SU-DHL-6 (cell line): ENCODE data around the gene APC2.

Source experiments
- H2AFZ ChIP-seq: fragments of 200-600 bp; sonication (generic); 2 replicates; pipeline ENCODE4 v1.6.1; 2014; ENCODE audit warnings: low read depth, mild to moderate bottlenecking, moderate library complexity, mixed read lengths, antibody characterized with exemption, low read length; ENCODE audit not compliant: severe bottlenecking
- H3F3A ChIP-seq: fragments of 200-600 bp; shearing (Covaris generic); 2 replicates; pipeline ENCODE4 v1.6.0; 2016; ENCODE audit warnings: antibody characterized with exemption, mild to moderate bottlenecking; ENCODE audit not compliant: insufficient read depth
- H3K27ac ChIP-seq: fragments of 200-600 bp; sonication (generic); 2 replicates; pipeline ENCODE4 v1.5.1; 2016; ENCODE audit warnings: low read depth, mild to moderate bottlenecking, low read length, moderate library complexity, mixed read lengths
- H3K27me3 ChIP-seq: fragments of 200-600 bp; sonication (generic), shearing (Covaris generic); 2 replicates; pipeline ENCODE4 v1.6.0; 2014; ENCODE audit warnings: mild to moderate bottlenecking, low read length
- H3K36me3 ChIP-seq: fragments of 200-600 bp; sonication (generic); 2 replicates; pipeline ENCODE4 v1.6.1; 2014; ENCODE audit warnings: mild to moderate bottlenecking, low read length, mixed read lengths
- H3K4me2 ChIP-seq: fragments of 300-600, 200-600 bp; shearing (Covaris generic), sonication (generic); 2 replicates; pipeline ENCODE4 v1.6.0; 2014; ENCODE audit warnings: low read length, low read depth, mild to moderate bottlenecking; ENCODE audit not compliant: poor library complexity, severe bottlenecking
- H3K4me3 ChIP-seq: fragments of 200-600 bp; sonication (generic); 2 replicates; pipeline ENCODE4 v1.5.1; 2014; ENCODE audit warnings: antibody characterized with exemption, low read length, mild to moderate bottlenecking, mixed read lengths; ENCODE audit not compliant: insufficient read depth, poor library complexity, severe bottlenecking
- H3K79me2 ChIP-seq: fragments of 200-600 bp; sonication (generic); 2 replicates; pipeline ENCODE4 v1.6.1; 2014; ENCODE audit warnings: mild to moderate bottlenecking, low read length, moderate library complexity; ENCODE audit not compliant: insufficient read depth
- H3K9ac ChIP-seq: fragments of 200-600 bp; sonication (generic); 2 replicates; pipeline ENCODE4 v1.7.0; 2014; ENCODE audit warnings: mild to moderate bottlenecking, low read length
- H3K9me2 ChIP-seq: fragments of 200-600 bp; sonication (generic); replicated peaks from 2 replicates; pipeline ENCODE4 v1.6.1; 2014; ENCODE audit warnings: low read length; ENCODE audit not compliant: insufficient read depth
- H3K9me3 ChIP-seq: fragments of 200-600 bp; sonication (generic); 2 replicates; pipeline ENCODE4 v1.6.1; 2014; ENCODE audit warnings: low read length, mixed read lengths; ENCODE audit not compliant: insufficient read depth
- H4K20me1 ChIP-seq: fragments of 200-600 bp; sonication (generic); 2 replicates; pipeline ENCODE4 v1.6.1; 2014; ENCODE audit warnings: low read depth, mild to moderate bottlenecking, antibody characterized with exemption, low read length, moderate library complexity, mixed read lengths
- CTCF ChIP-seq: fragments of 200-600 bp; sonication (generic); IDR thresholded peaks from one replicate; pipeline ENCODE4 v1.5.1; 2017; ENCODE audit warnings: antibody characterized with exemption, mild to moderate bottlenecking, low read length, moderate library complexity; ENCODE audit not compliant: insufficient read depth, poor library complexity, severe bottlenecking
- EZH2phosphoT487 ChIP-seq: fragments of 200-600 bp; sonication (generic), shearing (Covaris generic); conservative IDR thresholded peaks from 2 replicates; pipeline ENCODE4 v1.6.1; 2018; ENCODE audit warnings: mild to moderate bottlenecking, antibody characterized with exemption, low read length, moderate library complexity, mixed read lengths

The APC2 gene

DNA sequence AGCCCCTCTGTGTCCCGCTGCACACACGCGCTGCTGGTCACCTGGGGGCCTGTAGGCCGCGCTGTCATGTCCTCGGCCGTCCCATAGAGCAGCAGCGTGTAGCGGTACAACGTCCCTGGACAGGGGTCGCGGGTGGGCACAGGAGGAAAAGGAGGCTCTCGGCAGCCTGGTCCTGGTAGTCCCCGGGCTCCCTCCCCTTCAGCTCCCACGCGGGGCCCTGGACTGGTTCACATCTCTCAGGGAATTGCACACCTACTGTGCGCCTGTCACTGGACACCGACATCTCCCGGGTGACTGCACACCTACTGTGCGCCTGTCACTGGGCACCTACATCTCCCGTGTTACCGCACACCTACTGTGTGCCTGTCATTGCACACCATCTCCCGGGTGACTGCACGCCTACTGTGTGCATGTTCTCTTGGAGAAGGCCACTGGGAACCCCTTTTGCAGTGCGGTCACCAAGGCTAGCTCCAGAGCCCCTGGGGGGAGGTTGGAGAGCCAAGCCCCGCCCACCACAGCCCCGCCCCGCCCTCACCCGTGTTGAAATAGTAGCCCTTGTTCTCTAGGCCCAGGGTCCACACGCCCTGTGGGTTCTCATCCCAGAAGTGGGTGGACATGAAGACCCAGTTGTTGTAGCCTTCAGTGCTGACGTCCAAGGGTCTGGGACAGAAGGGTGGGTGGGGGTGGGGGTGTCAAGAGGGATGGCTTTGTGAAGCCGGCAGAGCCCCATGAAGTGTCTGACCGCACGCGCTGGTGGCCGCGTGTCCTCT, 32.6 kb downstream of the APC2 start:
- H3K36me3 ChIP-seq = no peaks in the 10 kb centered on the region
- H3K79me2 ChIP-seq = peaks cover 10% of the 10 kb centered on the region
- H3K27ac ChIP-seq = no peak overlapping the region
- no peaks in the 10 kb centered on the region for H3K9me3 ChIP-seq
- no peaks in the 10 kb centered on the region for H3K27me3 ChIP-seq
- no peak overlapping the region for H3K9ac ChIP-seq
- H4K20me1 ChIP-seq = no peaks in the 10 kb centered on the region
- TF ChIP-seq EZH2phosphoT487 (no peak), CTCF (no peak)
- H3F3A ChIP-seq = peaks cover 7% of the 10 kb centered on the region; the same call in 1 of the 2 replicates
- H3K4me3 ChIP-seq = no peak overlapping the region
- H3K9me2 ChIP-seq = no peaks in the 10 kb centered on the region
- no peak overlapping the region for H3K4me2 ChIP-seq
- no peak overlapping the region for H2AFZ ChIP-seq

DNA sequence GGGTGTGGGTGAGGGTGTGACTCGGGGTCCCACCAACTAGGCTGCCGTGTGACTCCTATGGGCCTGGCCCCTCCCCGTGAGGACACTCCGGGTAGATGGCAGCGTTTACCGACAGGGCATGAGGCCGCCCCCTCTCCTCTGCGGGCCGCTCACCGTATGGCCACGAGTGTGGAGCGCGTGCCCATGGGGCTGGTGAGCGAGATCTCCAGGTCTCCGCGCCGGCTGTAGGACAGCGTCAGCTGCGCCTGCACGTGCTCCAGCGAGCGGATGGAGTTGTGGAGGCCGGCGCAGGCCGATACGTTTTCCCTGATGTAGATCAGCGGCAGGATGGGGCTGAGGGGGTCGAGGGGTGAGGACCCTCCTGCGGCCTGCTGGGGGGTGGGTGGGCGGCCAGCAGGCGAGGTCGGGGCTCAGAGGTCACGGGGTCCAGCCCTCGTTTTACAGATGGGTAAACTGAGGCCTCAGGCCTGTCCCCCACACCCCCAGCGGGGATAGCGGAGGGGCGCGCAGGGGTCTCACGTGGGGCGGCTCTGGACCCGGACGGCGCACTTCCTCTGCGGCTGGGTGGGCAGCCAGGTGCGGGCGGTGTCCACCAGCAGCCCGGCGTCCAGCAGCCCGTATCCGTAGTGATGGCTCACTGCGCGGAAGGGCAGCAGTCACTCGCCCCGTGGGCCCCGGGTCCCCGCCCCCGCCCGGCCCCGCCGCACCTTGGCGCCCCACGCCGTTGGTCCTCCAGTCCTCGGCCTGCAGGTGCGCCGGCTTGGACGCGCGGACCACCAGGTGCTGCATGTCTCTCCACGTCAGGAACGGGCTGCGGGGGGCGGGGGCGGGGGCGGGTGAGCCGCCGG, 33.4 kb downstream of the APC2 start:
- Histone ChIP-seq H3K4me3 (no peak overlapping the region), H3K27ac (no peak overlapping the region), H3K36me3 (no peaks in the 10 kb centered on the region), H3K9me3 (no peaks in the 10 kb centered on the region), H3K27me3 (no peaks in the 10 kb centered on the region), H4K20me1 (no peaks in the 10 kb centered on the region), H3F3A (peaks cover 7% of the 10 kb centered on the region; the same call in 1 of the 2 replicates), H3K9ac (no peak overlapping the region), H3K9me2 (no peaks in the 10 kb centered on the region), H3K79me2 (peaks cover 4% of the 10 kb centered on the region), H2AFZ (no peak overlapping the region), H3K4me2 (no peak overlapping the region)
- TF ChIP-seq CTCF (no peak), EZH2phosphoT487 (no peak)

DNA sequence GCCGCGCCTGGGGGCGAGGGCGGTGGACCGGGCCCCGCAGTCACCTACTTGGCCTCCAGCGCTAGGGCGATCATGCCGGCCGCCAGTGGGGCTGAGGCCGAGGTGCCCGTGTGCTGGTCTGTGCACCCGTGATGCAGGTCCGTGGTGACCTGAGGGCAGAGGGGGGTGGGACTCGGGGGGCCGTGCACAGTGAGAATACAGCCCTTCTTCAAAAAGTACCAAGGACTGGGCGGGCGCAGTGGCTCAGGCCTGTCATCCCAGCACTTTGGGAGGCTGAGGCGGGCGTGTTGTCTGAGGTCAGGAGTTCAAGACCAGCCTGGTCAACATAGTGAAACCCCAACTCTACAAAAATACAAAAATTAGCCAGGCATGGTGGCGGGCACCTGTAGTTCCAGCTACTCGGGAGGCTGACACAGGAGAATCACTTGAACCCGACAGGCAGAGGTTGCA, 34.1 kb downstream of the APC2 start:
- H3K36me3 ChIP-seq = no peaks in the 10 kb centered on the region
- H3K27me3 ChIP-seq = no peaks in the 10 kb centered on the region
- no peak overlapping the region for H3K27ac ChIP-seq
- H3K4me2 ChIP-seq = no peak overlapping the region
- H3K9ac ChIP-seq = no peak overlapping the region
- TF ChIP-seq CTCF = no peak
- TF ChIP-seq EZH2phosphoT487 = no peak
- H3K9me3 ChIP-seq = no peaks in the 10 kb centered on the region
- no peaks in the 10 kb centered on the region for H3K79me2 ChIP-seq
- peaks cover 7% of the 10 kb centered on the region; the same call in 1 of the 2 replicates for H3F3A ChIP-seq
- H3K4me3 ChIP-seq = no peak overlapping the region
- no peaks in the 10 kb centered on the region for H3K9me2 ChIP-seq
- H4K20me1 ChIP-seq = no peaks in the 10 kb centered on the region
- no peak overlapping the region for H2AFZ ChIP-seq
